ENCODE data around the gene HDAC1.
A peak's percentile ranks its signal among the peaks of the same experiment; 100 is the strongest.

The HDAC1 gene

DNA sequence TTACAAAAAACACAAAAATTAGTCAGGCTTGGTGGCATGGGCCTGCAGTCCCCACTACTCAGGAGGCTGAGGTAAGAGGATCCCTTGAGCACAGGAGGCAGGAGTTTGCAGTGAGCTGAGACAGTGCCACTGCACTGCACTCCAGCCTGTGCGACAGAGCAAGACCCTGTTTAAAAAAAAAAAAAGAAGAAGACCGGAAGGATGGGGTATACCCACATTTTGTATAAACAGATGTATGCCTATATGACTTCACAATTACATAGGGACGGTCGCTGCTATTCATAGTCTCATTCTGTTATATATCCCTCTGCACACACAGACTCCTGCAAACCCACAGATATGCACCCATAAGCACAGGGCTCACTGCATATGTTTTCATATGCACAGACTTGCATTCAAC, 28.1 kb upstream of the HDAC1 start:
- POLR2A ChIA-PET = interaction anchor here (0.5 to 0.6 kb wide), 2 partner anchors 28 to 81 kb away, joined by 3 to 6 read pairs; no protein-coding TSS in a partner anchor
- no peak for TF ChIP-seq CTCF (IDR thresholded peaks at IDR 0.05; ENCODE audit: control extremely low read depth, extremely low read depth, low read depth, missing control alignments)
- DNase-seq (ENCODE audit: extremely low spot score) = peak; percentile 36
- CTCF ChIA-PET = interaction anchor here (1.1 to 3.1 kb wide), 2 partner anchors 14 to 25 kb away, joined by 3 to 18 read pairs; no protein-coding TSS in a partner anchor

GRCh38 chr1:32265846-32266245, 26.0 kb upstream of the HDAC1 start:
- DNase-seq (ENCODE audit: extremely low spot score) = no peak
- ChIA-PET POLR2A (interaction anchor here (0.6 to 1.0 kb wide), 2 partner anchors 7 to 70 kb away, joined by 3 to 6 read pairs; partner anchors contain the start of gene MARCKSL1), CTCF (interaction anchor here (1.0 to 3.1 kb wide), 6 partner anchors 10 to 66 kb away, joined by 3 to 18 read pairs (median 4); partner anchors contain the start of gene FAM167B)
- no peak for TF ChIP-seq CTCF (IDR thresholded peaks at IDR 0.05; ENCODE audit: control extremely low read depth, extremely low read depth, low read depth, missing control alignments)

GRCh38 chr1:32266921-32267591, 24.8 kb upstream of the HDAC1 start:
- no peak for TF ChIP-seq CTCF (IDR thresholded peaks at IDR 0.05; ENCODE audit: control extremely low read depth, extremely low read depth, low read depth, missing control alignments)
- CTCF ChIA-PET = no interaction called here
- peak; percentile 15 for DNase-seq (ENCODE audit: extremely low spot score)
- POLR2A ChIA-PET = interaction anchor here (0.6 kb wide), 1 partner anchor 61 kb away, joined by 3 read pairs; no protein-coding TSS in a partner anchor

- CTCF ChIA-PET = interaction anchor here (1.0 to 2.6 kb wide), 3 partner anchors 21 to 52 kb away, joined by 3 to 9 read pairs (median 4); no protein-coding TSS in a partner anchor
- POLR2A ChIA-PET = interaction anchor here (0.6 kb wide), 1 partner anchor 387 kb away, joined by 3 read pairs; no protein-coding TSS in a partner anchor
- TF ChIP-seq CTCF (IDR thresholded peaks at IDR 0.05; ENCODE audit: control extremely low read depth, extremely low read depth, low read depth, missing control alignments) = no peak
- DNase-seq (ENCODE audit: extremely low spot score) = peak; percentile 0
These were observed 22.1 kb upstream of the HDAC1 start for GRCh38 chr1:32269744-32270143.

DNA sequence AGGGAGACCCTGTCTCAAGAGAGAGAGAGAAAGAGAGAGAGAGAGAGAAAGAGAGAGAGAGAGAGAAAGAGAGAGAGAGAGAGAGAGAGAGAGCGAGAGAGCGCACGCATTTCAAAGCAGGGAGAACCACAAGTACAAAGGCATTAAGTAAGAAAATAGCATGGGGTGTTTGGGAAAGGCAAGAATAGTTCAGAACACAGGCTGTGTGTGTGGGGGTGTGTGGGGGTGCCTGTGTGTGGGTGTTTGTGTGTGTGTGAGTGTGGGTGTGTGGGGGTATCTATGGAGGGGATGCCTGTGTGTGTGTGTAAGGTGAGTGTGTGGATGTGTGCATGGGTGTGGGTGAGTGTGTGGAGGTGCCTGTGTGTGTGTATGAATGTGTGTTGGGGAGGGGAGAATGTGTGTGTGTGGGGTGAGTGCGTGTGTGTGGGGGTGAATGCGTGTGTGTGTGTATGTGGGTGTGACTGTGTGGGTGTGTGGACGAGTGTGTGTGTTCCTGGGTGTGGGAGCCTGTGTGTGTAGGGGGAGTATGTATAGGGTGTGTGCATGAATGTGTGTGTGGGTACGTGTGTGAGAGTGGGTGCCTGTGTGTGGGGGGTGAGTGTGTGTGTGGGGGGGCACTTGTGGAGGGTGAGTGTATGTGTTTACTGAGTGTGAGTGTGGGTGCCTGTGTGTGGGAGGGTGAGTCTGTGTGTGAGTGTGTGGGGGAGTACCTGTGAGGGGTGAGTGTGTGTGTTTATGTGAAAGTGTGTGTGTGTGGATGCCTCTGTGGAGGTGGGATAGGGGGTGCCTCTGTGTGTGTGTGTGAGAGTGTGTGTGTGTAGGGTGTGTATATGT, 19.1 kb upstream of the HDAC1 start:
- ChIA-PET POLR2A (no interaction called here), CTCF (interaction anchor here (1.3 to 1.5 kb wide), 2 partner anchors 24 kb away, joined by 3 to 5 read pairs; no protein-coding TSS in a partner anchor)
- no peak for DNase-seq (ENCODE audit: extremely low spot score)
- no peak for TF ChIP-seq CTCF (IDR thresholded peaks at IDR 0.05; ENCODE audit: control extremely low read depth, extremely low read depth, low read depth, missing control alignments)
